MM.1S (cell line): ENCODE data around the gene SYCP3.

Source experiments
- EZH2 ChIP-seq: fragments of 300-600 bp; sonication (generic); optimal IDR thresholded peaks from 2 replicates; pipeline ENCODE3; 2017; ENCODE audit warnings: low read depth, mild to moderate bottlenecking, antibody characterized with exemption, low read length, mixed read lengths
- TF ChIP-seq, protein P1 (sequence below): fragments of 300-600 bp; sonication (generic); IDR thresholded peaks from 2 replicates; pipeline ENCODE4 v1.5.1; 2016; ENCODE audit warnings: antibody characterized with exemption, low read length, mixed read lengths

DNA sequence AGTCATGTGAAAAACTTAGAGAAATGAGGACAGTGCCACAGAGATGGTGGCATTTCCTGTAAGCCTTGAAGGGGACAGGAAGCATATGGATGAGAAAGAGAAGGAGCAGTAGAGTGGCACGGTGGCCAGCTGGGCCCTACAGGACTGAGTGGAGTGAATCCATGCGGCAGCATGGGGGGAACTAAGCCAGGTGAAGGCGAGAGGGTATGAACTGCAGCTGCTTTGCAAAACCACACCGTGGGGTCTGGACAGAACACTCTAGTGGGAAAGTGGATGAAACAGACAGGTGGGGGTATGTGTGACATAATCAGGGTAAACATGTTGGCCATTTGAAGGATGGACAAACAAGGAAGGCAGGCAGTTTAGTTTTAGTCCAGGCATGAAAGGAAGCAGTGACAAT lies 10.4 kb upstream of the SYCP3 start:
- TF ChIP-seq, protein P1, sequence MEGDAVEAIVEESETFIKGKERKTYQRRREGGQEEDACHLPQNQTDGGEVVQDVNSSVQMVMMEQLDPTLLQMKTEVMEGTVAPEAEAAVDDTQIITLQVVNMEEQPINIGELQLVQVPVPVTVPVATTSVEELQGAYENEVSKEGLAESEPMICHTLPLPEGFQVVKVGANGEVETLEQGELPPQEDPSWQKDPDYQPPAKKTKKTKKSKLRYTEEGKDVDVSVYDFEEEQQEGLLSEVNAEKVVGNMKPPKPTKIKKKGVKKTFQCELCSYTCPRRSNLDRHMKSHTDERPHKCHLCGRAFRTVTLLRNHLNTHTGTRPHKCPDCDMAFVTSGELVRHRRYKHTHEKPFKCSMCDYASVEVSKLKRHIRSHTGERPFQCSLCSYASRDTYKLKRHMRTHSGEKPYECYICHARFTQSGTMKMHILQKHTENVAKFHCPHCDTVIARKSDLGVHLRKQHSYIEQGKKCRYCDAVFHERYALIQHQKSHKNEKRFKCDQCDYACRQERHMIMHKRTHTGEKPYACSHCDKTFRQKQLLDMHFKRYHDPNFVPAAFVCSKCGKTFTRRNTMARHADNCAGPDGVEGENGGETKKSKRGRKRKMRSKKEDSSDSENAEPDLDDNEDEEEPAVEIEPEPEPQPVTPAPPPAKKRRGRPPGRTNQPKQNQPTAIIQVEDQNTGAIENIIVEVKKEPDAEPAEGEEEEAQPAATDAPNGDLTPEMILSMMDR = no peak
- TF ChIP-seq EZH2 = no peak
